Dedifferentiated amniotic fluid mesenchymal stem cell (primary cell): Measurements from ENCODE around the gene TMEM61.

Experiments
- DNase-seq: peaks from one replicate; pipeline ENCODE4 v3.0.0-alpha.2; 2016; ENCODE audit errors: extremely low spot score

TMEM61 gene

DNA sequence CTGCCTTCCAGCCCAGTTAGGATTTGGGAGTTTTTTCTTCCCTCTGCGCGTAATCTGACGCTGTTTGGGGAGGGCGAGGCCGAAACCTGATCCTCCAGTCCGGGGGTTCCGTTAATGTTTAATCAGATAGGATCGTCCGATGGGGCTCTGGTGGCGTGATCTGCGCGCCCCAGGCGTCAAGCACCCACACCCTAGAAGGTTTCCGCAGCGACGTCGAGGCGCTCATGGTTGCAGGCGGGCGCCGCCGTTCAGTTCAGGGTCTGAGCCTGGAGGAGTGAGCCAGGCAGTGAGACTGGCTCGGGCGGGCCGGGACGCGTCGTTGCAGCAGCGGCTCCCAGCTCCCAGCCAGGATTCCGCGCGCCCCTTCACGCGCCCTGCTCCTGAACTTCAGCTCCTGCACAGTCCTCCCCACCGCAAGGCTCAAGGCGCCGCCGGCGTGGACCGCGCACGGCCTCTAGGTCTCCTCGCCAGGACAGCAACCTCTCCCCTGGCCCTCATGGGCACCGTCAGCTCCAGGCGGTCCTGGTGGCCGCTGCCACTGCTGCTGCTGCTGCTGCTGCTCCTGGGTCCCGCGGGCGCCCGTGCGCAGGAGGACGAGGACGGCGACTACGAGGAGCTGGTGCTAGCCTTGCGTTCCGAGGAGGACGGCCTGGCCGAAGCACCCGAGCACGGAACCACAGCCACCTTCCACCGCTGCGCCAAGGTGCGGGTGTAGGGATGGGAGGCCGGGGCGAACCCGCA lies 59.1 kb downstream of the TMEM61 start, which contains the start of gene PCSK9:
PCSK9 (plus strand) TSS at position 207 of the 741 bp plus-strand sequence; CDS start at position 497, 290 bp downstream.
- DNase-seq = no peak

DNA sequence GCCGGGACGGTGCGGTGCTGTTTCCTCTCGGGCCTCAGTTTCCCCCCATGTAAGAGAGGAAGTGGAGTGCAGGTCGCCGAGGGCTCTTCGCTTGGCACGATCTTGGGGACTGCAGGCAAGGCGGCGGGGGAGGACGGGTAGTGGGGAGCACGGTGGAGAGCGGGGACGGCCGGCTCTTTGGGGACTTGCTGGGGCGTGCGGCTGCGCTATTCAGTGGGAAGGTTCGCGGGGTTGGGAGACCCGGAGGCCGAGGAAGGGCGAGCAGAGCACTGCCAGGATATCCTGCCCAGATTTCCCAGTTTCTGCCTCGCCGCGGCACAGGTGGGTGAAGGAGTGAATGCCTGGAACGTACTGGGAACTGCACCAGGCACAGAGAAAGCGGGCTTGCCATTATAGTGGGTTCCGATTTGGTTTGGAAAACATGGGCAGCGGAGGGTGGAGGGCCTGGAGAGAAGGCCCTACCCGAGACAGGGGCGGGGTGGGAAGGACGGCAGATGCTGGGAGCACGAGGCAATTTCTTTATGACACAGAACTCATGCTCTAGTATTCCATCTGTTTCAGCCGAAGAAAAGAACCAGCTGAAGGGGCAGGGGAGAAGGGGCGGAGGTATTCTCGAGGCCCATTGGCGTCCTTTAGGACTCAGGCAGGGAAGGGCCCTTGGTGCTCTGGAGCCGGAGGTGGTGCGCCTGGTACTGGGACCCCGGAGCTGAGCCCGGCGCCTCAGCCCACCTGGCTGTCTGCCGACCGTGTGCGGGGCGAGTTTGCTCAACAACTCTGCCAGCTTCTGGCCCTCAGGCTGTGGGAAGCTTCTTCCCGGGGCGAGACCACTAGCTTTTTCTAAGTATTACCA lies 59.9 kb downstream of the TMEM61 start:
- no peak for DNase-seq

DNA sequence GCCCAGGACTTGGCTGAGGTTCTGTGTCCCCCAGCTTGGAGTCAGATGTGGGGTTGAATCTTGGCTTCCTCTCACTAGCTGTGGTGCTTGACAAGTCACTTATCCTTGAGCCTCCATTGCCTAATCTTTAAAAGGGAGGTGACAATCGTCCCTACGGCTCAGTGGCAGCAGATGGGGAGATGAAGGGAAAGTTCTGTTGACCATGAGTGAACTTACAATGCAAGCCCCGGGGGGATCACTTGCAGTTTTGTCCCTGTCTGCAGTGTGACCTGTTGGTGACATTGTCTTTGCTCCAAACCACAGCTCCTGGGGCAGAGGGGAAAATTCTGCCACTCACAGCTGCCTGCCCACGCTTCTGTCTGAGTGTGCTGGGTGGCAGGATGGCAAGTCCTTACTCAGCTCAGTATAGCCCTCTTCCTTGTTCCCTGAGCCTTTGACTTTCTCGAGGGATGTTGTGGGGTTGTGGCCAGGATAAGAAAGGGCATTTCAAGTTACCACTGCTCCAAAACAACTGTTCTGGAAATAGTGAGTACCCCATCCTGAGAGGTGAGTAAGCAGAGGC lies 60.6 kb downstream of the TMEM61 start:
- DNase-seq = no peak

DNA sequence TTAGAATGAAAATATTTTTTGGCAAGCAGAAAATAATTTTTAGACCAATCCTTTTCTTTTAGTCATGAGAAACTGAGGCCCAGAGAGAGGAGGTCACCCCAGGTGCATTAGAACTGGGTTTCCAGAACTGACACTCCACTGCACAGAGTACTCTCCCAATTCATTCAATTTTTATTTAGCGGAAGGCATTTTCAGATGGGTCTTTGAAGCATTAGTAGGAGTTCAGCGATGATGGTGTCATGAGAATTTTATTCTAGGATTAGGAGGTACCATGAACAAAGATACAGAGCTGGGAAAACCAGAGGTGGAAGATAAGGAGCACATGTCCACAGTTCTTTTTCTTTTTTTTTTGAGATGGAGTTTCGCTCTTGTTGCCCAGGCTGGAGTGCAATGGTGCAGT lies 61.2 kb downstream of the TMEM61 start:
- DNase-seq = no peak
